Stimulated activated naive CD4-positive, alpha-beta T cell treated with Interleukin-2 at 50 U/mL for 16 hours (primary cell): Measurements from ENCODE around the gene PPP1R27.

Experiments
- DNase-seq: peaks from one replicate; lab custom pipeline; 2025; lab: John Stamatoyannopoulos, UW

The PPP1R27 gene

GRCh38 chr17:81860756-81861568, 26.1 kb upstream of the PPP1R27 start:
- DNase-seq, result peak; percentile 100

DNA sequence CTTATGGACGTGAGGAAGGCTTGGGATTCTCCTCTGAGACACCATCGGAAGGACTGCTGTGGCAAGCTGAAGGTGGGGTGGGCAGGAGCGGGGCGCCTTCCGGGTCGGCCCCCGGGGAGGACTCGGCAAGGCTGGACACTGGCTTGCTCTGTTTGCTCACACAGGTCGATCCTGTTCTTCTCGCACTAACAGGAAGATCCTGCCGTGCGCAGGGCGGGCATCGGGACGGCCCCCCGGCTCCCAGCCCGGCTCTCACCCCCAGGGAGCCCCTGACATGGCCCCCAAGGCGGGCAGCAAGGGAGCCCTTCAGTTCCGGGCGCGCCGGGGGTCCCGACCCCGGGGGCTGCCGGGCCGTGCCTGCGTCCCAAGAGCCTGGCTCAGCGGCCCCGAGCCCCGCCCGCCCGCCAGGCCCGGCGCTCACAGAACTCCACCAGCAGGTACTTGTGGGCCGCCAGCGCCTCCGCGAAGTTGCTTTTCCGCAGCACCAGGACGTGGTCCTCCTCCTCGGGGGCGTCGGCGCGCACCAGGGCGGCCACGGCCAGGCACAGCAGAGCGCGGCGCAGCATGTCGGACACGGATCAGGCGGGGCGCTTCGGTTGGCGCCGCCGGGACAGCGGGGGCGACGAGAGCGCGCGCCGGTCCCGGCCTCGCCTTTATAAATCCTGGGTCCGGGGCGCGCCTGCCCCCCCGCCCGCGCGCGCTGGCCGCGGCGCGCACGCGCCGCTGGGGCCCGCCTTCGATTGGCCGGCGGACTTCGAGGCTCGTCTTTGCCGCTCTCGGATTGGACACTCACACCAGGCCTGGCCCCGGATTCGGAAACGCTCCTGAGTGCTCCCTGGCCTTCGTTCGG, 25.3 kb upstream of the PPP1R27 start, which contains the start of gene P4HB:
Gene P4HB, minus strand, starts transcription at position 630 of the 850 bp plus-strand sequence. Its CDS starts 64 bp downstream, at position 566.
- DNase-seq, result no peak

- DNase-seq, result no peak
Observed at GRCh38 chr17:81858967-81859905, 24.4 kb upstream of the PPP1R27 start.

DNA sequence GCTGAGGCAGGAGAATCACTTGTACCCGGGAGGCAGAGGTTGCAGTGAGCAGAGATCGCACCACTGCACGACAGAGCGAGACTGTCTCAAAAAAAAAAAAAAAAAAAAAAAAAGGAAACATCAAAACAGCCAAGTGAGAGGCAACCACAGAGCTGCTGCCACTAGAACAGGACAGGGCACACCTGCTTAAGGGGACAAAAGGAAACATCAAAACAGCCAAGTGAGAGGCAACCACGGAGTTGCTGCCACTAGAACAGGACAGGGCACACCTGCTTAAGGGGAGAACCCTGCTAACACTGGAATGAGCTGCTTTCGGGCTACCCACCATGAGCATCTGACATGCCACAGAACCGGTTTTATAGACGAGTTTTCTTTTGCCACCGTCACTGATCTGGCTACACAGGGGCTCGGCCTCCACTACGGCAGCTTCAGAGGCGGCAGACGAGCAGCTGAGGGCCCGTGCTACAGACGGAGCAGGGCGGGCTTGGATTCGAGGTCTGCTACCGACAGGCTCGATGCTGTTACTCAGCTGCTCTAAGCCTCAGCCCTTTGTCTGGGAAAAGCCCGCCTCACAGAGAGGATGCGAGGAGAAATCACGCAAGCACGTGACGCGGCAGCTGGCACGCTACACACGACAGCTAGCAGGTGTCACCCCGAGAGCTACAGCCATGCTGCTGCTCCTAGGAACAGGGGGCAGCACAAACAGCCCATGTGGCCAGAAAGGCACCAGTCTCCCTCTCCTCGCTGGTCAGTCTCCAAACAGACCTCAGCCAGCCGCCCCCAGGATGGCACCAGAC, 23.5 kb upstream of the PPP1R27 start:
- no peak for DNase-seq

GRCh38 chr17:81854974-81855774, 20.3 kb upstream of the PPP1R27 start:
- DNase-seq, result no peak

GRCh38 chr17:81852237-81852636, 17.4 kb upstream of the PPP1R27 start:
- DNase-seq, result no peak

DNA sequence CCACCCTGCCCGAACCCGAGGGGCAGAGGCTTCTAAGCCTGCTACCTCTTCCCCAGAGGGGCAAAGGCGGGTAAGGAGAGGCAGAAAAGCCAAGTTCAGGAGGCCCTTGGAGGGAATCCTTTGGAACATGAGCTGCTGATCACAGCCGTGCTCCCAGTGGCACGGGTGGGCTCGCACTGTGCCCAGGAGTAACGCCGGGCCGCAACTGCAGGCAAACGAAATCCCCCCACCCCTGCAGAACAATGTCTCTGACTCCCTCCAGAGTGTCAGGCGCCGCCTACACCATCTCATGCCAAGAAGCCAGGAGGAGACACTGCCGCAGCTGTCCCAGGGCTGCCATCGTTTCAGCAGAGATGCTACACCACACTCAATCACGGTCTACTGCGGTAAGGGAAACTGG, 16.6 kb upstream of the PPP1R27 start:
- DNase-seq, result no peak

DNA sequence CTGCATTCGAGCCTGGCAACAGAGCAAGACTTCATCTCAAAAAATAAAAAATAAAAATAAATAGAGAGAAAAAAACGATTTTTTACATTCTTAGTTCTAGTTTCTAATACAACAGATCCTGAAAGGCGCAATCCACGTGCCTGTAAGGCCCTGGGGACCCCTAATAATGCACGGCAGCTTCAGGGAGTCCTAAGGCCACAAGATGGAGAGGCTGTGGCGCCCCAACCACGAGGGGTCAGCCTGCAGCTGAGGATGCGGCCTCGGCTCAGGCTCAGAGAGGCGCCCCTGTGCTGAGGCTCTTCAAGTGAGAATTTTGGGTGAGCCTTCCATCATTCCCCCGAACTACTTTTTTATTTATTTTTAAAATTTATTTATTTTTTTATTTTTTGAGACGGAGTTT, 14.6 kb upstream of the PPP1R27 start:
- no peak for DNase-seq

DNA sequence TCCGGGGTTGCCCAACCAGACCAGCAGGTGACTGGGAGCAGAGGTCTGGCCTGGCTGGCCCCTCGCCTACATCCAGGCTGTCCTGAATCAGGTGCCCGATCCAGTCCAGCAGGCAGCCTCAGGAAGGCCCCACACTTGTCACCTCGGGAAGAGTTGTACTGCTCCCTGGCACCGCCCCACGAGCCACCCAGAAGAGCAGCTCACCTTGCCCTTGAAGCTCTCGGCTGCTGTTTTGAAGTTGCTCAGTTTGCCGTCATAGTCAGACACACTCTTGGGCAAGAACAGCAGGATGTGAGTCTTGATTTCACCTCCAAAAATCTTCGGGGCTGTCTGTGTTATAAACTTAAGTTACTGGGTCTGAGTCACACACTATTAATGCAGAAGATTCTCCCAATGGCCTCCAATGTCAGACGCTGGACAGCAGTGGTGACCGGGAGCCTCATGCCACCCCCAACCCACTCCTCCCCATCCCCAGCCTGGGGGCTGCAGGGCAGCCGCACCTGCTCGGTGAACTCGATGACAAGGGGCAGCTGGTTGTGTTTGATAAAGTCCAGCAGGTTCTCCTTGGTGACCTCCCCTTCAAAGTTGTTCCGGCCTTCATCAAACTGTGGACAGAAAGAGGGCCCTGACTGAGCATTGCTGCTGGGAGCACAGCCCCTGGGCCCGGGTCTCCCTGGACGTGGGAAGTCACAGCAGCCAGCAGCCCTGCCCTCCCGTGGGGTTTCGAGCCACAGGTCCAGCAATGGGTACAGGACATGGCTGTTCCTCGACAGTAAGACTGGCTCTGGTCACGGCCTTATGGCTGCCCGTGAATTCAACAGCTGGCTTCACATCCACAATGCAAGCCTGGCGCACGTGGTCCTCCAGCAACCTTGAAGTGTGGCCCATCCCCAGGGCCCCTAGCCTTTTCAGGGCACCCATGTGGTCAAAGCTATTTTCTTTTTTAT, 12.2 kb upstream of the PPP1R27 start:
- DNase-seq, result no peak

DNA sequence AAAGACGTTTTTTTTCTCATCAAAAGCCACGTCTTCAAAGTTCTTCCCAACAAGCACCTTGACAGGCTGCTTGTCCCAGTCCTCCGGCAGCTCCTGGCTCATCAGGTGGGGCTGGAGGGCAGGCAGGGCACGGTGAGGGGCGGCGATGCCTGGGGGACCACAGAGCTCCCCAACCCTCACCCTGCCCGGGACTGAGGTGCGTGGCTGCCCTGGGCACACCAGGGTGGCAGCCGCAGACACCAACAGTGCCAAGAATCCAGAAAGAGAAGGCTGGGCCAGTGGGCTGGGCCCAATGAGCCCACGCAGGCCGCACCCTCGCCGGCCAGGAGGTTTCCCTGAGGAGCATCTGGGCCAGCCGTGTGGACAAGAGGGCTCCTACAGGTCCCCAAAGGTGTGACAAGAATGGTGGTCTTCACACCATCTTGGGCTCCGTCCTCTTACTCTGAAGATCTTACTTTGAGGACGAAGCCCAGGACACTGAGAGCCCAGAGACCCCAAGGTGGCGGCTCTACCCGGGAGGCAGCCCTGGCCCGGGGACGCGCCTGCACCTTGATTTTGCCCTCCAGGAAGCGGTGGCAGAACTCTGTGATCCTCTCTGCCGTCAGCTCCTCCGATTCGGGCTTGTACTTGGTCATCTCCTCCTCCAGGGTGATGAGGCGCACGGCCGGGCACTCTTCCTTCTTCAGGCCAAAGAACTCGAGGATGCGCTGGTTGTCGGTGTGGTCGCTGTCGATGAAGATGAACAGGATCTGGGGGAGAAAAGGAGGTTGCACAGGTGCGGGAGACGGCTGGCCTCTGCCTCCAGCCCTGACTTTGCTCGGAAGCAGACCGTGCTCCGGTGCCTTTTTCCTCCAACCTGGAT, 11.3 kb upstream of the PPP1R27 start:
- DNase-seq, result no peak

DNA sequence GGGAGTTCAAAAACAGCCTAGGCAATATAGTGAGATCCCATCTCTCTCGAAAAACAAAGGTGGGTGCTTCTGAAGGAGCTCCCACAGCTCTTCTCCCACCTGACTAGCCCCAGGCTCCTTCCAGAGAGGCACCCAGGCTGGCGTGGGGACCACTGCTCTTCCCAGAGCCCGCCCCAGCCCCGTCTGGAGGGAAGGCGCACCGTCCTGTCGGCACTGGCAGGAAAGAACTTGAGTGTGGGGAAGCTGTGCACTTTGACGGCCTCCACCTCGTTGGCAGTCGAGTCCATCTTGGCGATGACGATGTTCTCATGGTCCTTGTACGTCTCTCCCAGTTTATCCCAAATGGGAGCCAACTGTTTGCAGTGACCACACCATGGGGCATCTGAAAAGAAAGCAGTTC, 10.5 kb upstream of the PPP1R27 start:
- DNase-seq, result no peak

GRCh38 chr17:81844887-81845286, 10.0 kb upstream of the PPP1R27 start:
- no peak for DNase-seq

DNA sequence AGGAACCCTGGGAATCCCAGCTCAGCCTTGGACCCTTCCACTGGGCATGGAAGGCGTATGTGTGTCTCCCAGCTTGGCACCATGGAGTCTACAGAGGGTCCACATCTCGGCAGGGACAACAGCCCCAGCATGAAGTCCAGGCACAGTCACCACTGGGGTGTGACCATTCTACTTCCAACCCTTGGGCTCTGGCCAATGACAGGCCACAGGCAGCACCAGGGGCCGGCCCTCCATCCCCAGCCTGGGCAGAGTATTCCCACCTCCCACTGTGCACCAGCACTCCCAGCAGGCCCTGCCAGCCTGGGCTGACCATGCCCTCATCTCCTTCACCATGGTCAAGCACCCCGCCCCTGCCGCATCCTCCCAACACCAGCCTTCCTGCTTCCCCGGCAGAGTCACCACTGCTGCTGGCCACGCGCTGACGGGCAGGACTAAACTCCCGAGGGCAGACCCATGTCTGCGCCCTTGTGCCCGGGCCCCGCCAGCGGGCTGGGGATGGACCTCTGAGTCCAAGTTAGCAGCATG, 9.5 kb upstream of the PPP1R27 start:
- DNase-seq, result no peak

GRCh38 chr17:81843713-81844326, 9.0 kb upstream of the PPP1R27 start:
- DNase-seq, result no peak

- DNase-seq, result no peak
Observed at GRCh38 chr17:81842725-81843504, 8.1 kb upstream of the PPP1R27 start.

DNA sequence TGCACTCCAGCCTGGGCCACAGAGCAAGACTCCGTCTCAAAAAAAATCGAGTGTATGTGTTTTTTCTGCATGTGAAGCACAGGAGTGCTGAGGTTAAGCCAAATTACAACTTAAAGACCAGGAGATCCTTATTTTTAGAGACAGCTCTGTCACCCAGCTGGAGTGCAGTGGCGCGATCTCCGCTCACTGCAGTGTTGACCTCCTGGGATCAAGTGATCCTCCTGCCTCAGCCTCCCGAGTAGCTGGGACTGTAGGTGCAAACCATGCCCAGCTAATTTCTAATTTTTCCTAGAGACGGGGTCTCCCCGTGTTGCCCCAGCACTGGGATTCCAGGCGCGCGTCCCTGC, 7.5 kb upstream of the PPP1R27 start:
- no peak for DNase-seq

DNA sequence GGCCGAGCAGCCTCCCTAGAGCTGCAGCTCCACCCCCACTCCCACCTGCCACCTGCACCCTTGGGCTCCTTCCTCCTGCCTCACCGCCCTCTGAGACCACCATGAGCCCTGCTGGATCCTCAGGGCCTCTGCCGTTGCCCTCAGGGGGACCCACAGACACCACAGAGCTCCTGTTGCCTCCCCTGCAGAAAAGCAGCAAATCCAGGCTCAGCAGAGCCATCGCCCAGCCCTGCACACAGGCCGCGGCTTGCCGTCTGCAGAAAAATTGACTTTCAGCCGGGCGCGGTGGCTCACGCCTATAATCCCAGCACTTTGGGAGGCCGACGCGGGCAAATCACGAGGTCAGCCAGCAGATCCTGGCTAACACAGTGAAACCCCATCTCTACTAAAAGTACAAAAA, 7.0 kb upstream of the PPP1R27 start:
- DNase-seq, result no peak
